Measurements from ENCODE around the gene PSMG2. TPM values are rescaled to one million over a fixed set of nuclear protein-coding genes. Genes with fewer than 3 reads are reported as not detected.
A peak's percentile ranks its signal among the peaks of the same experiment; 100 is the strongest.

The PSMG2 gene
- total and polyA plus RNA-seq, 7 experiments from 2014 or later = 49.9 to 126 (median 59.9) TPM

DNA sequence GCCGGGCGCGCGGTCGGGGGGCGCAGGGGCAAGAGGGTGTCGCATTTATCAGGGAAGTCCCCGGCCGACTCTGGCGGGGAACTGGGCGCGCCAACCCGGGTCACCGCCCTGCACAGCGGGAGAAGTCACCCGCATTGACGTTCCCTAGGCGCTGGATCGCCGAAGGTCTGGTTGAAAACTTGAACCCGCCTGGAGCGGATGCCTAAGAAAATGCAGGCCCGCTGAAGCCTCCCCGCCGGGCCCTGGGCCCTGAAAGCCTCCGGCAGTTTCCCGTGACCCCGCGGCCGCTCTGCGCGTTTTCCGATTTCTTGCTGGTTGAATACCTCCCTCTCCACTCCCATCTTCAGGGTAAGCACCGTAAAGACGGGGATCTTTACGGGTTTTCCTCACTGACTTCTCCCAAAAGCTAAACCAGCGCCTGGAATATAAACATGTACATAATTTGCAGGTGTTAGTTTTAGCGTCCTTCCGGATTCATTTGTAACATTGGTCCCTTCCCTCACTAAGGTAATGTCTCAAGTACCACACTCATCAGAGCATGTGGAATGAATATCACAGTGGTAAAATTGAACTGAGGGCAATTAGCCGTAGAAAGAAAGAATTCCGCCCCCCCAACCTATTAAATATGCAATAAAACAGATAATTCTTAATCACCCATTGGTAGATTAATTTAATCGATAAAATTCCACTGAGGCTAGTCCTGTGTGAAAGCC, 44.3 kb upstream of the PSMG2 start:
- no peaks in the 10 kb centered on the region for H3K36me3 ChIP-seq (ENCODE audit: control insufficient read depth in 2 of 3, insufficient read depth in 3 of 3, low read length in 3 of 3)
- ChIA-PET CTCF (interaction anchor here (0.6 to 2.5 kb wide), 2 partner anchors 266 to 267 kb away, joined by 3 to 13 read pairs; no protein-coding TSS in a partner anchor), POLR2A (no interaction called here)
- peak overlapping the region; percentile 41 for H3K4me3 ChIP-seq (ENCODE audit: low read length)
- peak overlapping the region; percentile 73 to 97 (median 90) for H3K4me3 Mint-ChIP-seq
- H3K27ac Mint-ChIP-seq = peak overlapping the region in 6 of 9 donors; percentile 20 to 81 (median 64)
- no peak overlapping the region for H3K27ac ChIP-seq (ENCODE audit: low read depth, low read length)
- ATAC-seq = peak; percentile 47
- peaks cover 11 to 26% (median 15%) of the 10 kb centered on the region in 7 donors for H3K4me1 Mint-ChIP-seq
- no peaks in the 10 kb centered on the region for H3K9me3 Mint-ChIP-seq
- peaks cover 0 to 27% (median 15%) of the 10 kb centered on the region in 5 donors for H3K27me3 Mint-ChIP-seq
- no peaks in the 10 kb centered on the region for H3K27me3 ChIP-seq (ENCODE audit: control insufficient read depth in 2 of 2, insufficient read depth in 2 of 2, low read length in 2 of 2)
- peaks cover 0 to 3% (median 0%) of the 10 kb centered on the region in 5 donors for H3K36me3 Mint-ChIP-seq
- H3K4me1 ChIP-seq (ENCODE audit: control insufficient read depth in 2 of 2, insufficient read depth in 2 of 2, low read length in 2 of 2) = peaks cover 7 to 10% of the 10 kb centered on the region in 2 donors
- H3K9me3 ChIP-seq (ENCODE audit: control insufficient read depth in 2 of 3, low read length in 3 of 3) = no peaks in the 10 kb centered on the region
- peak in 6 of 9 donors; percentile 1 to 18 (median 9) for DNase-seq
- intact Hi-C loops (cut with micrococcal nuclease) = loop anchor here (1.0 to 5.0 kb wide), 5 partner anchors 44 to 388 kb away; partner anchors contain the start of genes AFG3L2 (in 1 of the 2), CEP76 (in 1 of the 2), PRELID3A (in 1 of the 2) and PSMG2 (in 1 of the 2)

DNA sequence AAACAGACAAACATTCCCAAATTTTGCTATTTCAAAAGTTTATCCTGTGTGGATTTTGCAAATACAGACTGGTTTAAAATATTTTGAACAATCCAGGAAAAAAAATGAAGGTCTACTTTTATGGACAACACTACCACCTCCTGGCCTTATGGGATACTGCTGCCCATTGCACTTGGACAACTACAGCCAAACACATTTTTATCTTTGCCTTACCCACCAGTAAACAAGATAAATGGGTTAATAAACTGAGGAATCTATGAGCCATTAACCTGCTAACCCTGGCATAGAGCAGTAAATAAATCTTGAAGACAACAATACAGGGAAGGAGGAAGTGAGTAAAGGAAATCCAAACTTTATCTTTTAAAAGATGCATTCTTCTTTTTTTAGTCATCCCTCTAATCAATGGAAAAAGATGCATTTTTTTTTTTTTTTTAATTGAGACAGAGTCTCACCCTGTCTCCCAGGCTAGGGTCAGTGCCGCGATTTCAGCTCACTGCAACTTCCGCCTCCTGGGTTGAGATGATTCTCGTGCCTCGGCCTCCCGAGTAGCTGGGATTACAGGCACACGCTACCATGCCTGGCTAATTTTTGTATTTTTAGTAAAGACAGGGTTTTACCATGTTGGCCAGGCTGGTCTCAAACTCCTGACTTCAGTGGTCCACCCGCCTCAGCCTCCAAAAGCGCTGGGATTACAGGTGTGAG, 42.8 kb upstream of the PSMG2 start:
- no peaks in the 10 kb centered on the region for H3K9me3 ChIP-seq (ENCODE audit: control insufficient read depth in 2 of 3, low read length in 3 of 3)
- DNase-seq = peak in 6 of 9 donors; percentile 27 to 49 (median 45)
- H3K36me3 Mint-ChIP-seq = peaks cover 0 to 3% (median 0%) of the 10 kb centered on the region in 5 donors
- ChIA-PET POLR2A (no interaction called here), CTCF (interaction anchor here (0.5 to 2.5 kb wide), 2 partner anchors 9 to 269 kb away, joined by 4 to 13 read pairs; no protein-coding TSS in a partner anchor)
- intact Hi-C loops (cut with micrococcal nuclease) = loop anchor here (1.0 to 5.0 kb wide), 6 partner anchors 42 to 389 kb away; partner anchors contain the start of genes CEP76 (in 1 of the 2), PRELID3A (in 1 of the 2) and PSMG2 (in 1 of the 2)
- no peak overlapping the region for H3K4me3 ChIP-seq (ENCODE audit: low read length)
- H3K4me1 ChIP-seq (ENCODE audit: control insufficient read depth in 2 of 2, insufficient read depth in 2 of 2, low read length in 2 of 2) = peaks cover 7 to 10% of the 10 kb centered on the region in 2 donors
- no peak overlapping the region for H3K27ac ChIP-seq (ENCODE audit: low read depth, low read length)
- peaks cover 0 to 23% (median 10%) of the 10 kb centered on the region in 5 donors for H3K27me3 Mint-ChIP-seq
- no peaks in the 10 kb centered on the region for H3K36me3 ChIP-seq (ENCODE audit: control insufficient read depth in 2 of 3, insufficient read depth in 3 of 3, low read length in 3 of 3)
- no peaks in the 10 kb centered on the region for H3K9me3 Mint-ChIP-seq
- peak overlapping the region in 6 of 10 donors; percentile 16 to 65 (median 28) for H3K4me3 Mint-ChIP-seq
- no peak overlapping the region for H3K27ac Mint-ChIP-seq
- H3K4me1 Mint-ChIP-seq = peaks cover 10 to 21% (median 15%) of the 10 kb centered on the region in 7 donors
- H3K27me3 ChIP-seq (ENCODE audit: control insufficient read depth in 2 of 2, insufficient read depth in 2 of 2, low read length in 2 of 2) = no peaks in the 10 kb centered on the region
- ATAC-seq = peak; percentile 56

DNA sequence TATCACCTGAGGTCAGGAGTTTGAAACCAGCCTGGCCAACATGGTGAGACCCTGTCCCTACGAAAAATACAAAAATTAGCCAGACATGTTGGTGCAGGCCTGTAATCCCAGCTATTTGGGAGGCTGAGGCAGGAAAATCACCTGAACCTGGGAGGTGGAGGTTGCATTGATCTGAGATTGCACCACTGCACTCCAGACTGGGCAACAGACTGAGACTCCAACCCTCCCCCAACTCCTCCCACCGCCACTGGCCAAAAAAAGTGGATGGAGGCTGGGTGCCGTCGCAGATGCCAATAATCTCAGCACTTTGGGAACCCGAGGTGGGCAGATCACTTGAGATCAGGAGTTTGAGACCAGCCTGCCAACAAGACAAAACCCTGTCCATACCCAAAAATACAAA, 34.8 kb upstream of the PSMG2 start:
- intact Hi-C loops (cut with micrococcal nuclease) = no loop called here
- POLR2A ChIA-PET = no interaction called here
- Histone ChIP-seq H3K27ac (ENCODE audit: low read depth, low read length) (no peak overlapping the region), H3K27me3 (ENCODE audit: control insufficient read depth in 2 of 2, insufficient read depth in 2 of 2, low read length in 2 of 2) (no peaks in the 10 kb centered on the region), H3K9me3 (ENCODE audit: control insufficient read depth in 2 of 3, low read length in 3 of 3) (no peaks in the 10 kb centered on the region), H3K4me1 (ENCODE audit: control insufficient read depth in 2 of 2, insufficient read depth in 2 of 2, low read length in 2 of 2) (no peaks in the 10 kb centered on the region), H3K36me3 (ENCODE audit: control insufficient read depth in 2 of 3, insufficient read depth in 3 of 3, low read length in 3 of 3) (peaks cover 0 to 8% (median 0%) of the 10 kb centered on the region in 3 experiments), H3K4me3 (ENCODE audit: low read length) (no peak overlapping the region)
- CTCF ChIA-PET = interaction anchor here (0.7 kb wide), 1 partner anchor 53 kb away, joined by 4 read pairs; no protein-coding TSS in a partner anchor
- Mint-ChIP-seq H3K27ac (no peak overlapping the region), H3K27me3 (no peaks in the 10 kb centered on the region), H3K4me1 (peaks cover 0 to 2% (median 0%) of the 10 kb centered on the region in 7 donors), H3K9me3 (no peaks in the 10 kb centered on the region), H3K4me3 (no peak overlapping the region), H3K36me3 (peaks cover 0 to 4% (median 0%) of the 10 kb centered on the region in 5 donors)
- no peak for ATAC-seq
- no peak for DNase-seq

DNA sequence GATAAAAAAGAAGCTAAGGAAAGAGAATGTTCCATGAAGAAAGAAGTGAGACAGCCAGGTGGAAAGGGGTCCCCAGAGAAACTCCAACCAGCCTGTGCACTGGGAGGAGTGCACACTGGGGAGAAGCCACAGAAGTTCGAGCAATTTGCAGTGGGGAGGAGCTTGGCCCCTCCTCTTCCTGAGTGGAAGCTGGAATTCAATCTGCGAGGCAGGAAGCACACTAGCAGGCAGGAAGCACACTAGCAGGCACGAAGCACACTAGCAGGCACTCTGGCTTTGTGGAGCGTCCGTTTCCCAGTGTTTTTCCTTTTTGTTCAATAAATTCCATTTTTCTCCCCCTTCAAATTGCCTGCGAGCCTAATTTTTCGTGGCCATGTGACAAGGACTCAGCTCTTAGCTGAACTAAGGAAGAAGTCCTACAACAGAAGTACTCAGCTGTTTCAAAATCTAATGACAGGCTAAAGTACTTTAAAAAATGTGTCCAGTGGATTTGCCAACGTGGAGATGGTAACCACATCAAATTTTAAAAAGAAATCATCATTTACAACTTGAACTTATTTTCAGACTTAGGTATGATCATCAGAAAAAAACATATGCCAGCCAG, 23.6 kb upstream of the PSMG2 start:
- H3K4me1 ChIP-seq (ENCODE audit: control insufficient read depth in 2 of 2, insufficient read depth in 2 of 2, low read length in 2 of 2) = peaks cover 0 to 8% of the 10 kb centered on the region in 2 donors
- ChIA-PET CTCF (no interaction called here), POLR2A (interaction anchor here (0.6 to 0.7 kb wide), 2 partner anchors 150 to 986 kb away, joined by 4 read pairs; no protein-coding TSS in a partner anchor)
- Mint-ChIP-seq H3K27me3 (no peaks in the 10 kb centered on the region), H3K9me3 (no peaks in the 10 kb centered on the region), H3K36me3 (peaks cover 3 to 22% (median 6%) of the 10 kb centered on the region in 5 donors), H3K4me1 (peaks cover 9 to 15% (median 11%) of the 10 kb centered on the region in 7 donors), H3K27ac (peak overlapping the region in 8 of 9 donors; percentile 18 to 87 (median 52)), H3K4me3 (peak overlapping the region in 7 of 10 donors; percentile 2 to 64 (median 54))
- H3K27me3 ChIP-seq (ENCODE audit: control insufficient read depth in 2 of 2, insufficient read depth in 2 of 2, low read length in 2 of 2) = no peaks in the 10 kb centered on the region
- H3K36me3 ChIP-seq (ENCODE audit: control insufficient read depth in 2 of 3, insufficient read depth in 3 of 3, low read length in 3 of 3) = peaks cover 9 to 18% (median 12%) of the 10 kb centered on the region in 3 experiments
- intact Hi-C loops (cut with micrococcal nuclease) = no loop called here
- no peaks in the 10 kb centered on the region for H3K9me3 ChIP-seq (ENCODE audit: control insufficient read depth in 2 of 3, low read length in 3 of 3)
- no peak overlapping the region for H3K4me3 ChIP-seq (ENCODE audit: low read length)
- no peak for DNase-seq
- no peak for ATAC-seq
- H3K27ac ChIP-seq (ENCODE audit: low read depth, low read length) = no peak overlapping the region

DNA sequence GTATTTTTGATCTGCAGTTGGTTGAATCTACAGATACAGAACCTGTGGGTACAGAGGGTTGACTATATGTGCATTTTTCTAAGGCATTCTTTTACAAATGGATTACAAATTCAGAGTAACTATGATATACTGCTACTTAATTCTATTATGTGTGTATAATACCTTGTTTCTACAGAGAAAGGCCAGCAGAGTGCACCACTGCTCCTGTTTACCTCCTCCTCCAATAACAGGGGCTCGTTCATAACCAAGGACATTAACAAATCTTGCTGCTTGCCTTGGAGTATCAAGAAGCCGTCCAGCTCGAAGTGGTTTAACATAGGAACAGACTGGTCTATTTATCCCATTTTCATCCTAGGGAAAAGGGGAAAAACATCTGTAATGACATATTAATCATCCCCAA, 16.7 kb upstream of the PSMG2 start:
- H3K4me3 Mint-ChIP-seq = no peak overlapping the region
- POLR2A ChIA-PET = interaction anchor here (0.6 kb wide), 1 partner anchor 306 kb away, joined by 4 read pairs; no protein-coding TSS in a partner anchor
- no peaks in the 10 kb centered on the region for H3K27me3 Mint-ChIP-seq
- Histone ChIP-seq H3K27me3 (ENCODE audit: control insufficient read depth in 2 of 2, insufficient read depth in 2 of 2, low read length in 2 of 2) (no peaks in the 10 kb centered on the region), H3K4me1 (ENCODE audit: control insufficient read depth in 2 of 2, insufficient read depth in 2 of 2, low read length in 2 of 2) (no peaks in the 10 kb centered on the region), H3K9me3 (ENCODE audit: control insufficient read depth in 2 of 3, low read length in 3 of 3) (no peaks in the 10 kb centered on the region), H3K27ac (ENCODE audit: low read depth, low read length) (no peak overlapping the region), H3K4me3 (ENCODE audit: low read length) (no peak overlapping the region), H3K36me3 (ENCODE audit: control insufficient read depth in 2 of 3, insufficient read depth in 3 of 3, low read length in 3 of 3) (no peaks in the 10 kb centered on the region)
- no peak overlapping the region for H3K27ac Mint-ChIP-seq
- ATAC-seq (no peak), DNase-seq (no peak)
- CTCF ChIA-PET = no interaction called here
- H3K9me3 Mint-ChIP-seq = no peaks in the 10 kb centered on the region
- H3K36me3 Mint-ChIP-seq = peaks cover 0 to 6% (median 0%) of the 10 kb centered on the region in 5 donors
- intact Hi-C loops (cut with micrococcal nuclease) = no loop called here
- peaks cover 0 to 6% (median 0%) of the 10 kb centered on the region in 7 donors for H3K4me1 Mint-ChIP-seq

DNA sequence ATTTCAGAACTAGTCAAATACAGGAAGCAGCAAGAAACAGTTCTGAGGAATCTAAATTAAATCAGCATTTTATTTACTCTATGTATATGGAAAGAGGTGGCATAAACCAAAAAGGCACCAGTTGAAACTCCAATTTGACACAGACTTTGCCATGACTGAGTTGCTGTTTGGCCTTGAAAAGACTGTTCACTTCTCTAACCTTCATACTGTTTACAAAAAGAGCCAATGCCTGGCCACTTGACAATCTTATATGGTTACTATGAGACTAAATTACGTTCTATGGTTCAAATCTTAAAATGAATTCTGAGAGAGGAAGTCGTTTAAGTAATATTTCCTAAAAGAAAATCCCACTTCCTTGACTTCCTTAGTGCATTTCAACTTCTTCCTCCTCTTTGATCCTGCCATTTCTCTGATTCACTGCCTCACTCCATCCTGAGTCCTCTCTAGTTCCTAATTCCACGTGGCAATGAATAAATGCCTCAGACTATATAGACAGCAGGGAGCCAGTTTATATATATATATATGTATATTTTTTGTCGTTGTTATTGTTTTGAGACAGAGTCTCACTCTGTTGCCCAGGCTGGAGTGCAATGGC, 13.5 kb upstream of the PSMG2 start:
- H3K36me3 ChIP-seq (ENCODE audit: control insufficient read depth in 2 of 3, insufficient read depth in 3 of 3, low read length in 3 of 3) = peaks cover 0 to 5% (median 0%) of the 10 kb centered on the region in 3 experiments
- no peaks in the 10 kb centered on the region for H3K27me3 ChIP-seq (ENCODE audit: control insufficient read depth in 2 of 2, insufficient read depth in 2 of 2, low read length in 2 of 2)
- Mint-ChIP-seq H3K4me1 (peaks cover 0 to 20% (median 4%) of the 10 kb centered on the region in 7 donors), H3K27ac (no peak overlapping the region), H3K36me3 (peaks cover 3 to 15% (median 9%) of the 10 kb centered on the region in 5 donors), H3K27me3 (no peaks in the 10 kb centered on the region), H3K4me3 (no peak overlapping the region), H3K9me3 (no peaks in the 10 kb centered on the region)
- H3K4me1 ChIP-seq (ENCODE audit: control insufficient read depth in 2 of 2, insufficient read depth in 2 of 2, low read length in 2 of 2) = no peaks in the 10 kb centered on the region
- H3K27ac ChIP-seq (ENCODE audit: low read depth, low read length) = no peak overlapping the region
- intact Hi-C loops (cut with micrococcal nuclease) = no loop called here
- CTCF ChIA-PET = no interaction called here
- DNase-seq (no peak), ATAC-seq (no peak)
- H3K9me3 ChIP-seq (ENCODE audit: control insufficient read depth in 2 of 3, low read length in 3 of 3) = no peaks in the 10 kb centered on the region
- H3K4me3 ChIP-seq (ENCODE audit: low read length) = no peak overlapping the region
- POLR2A ChIA-PET = no interaction called here

Data from naive thymus-derived CD4-positive, alpha-beta T cell (primary cell).